Stimulated activated CD4-positive, alpha-beta T cell treated with anti-CD3 and anti-CD28 coated beads, Interleukin-4, amount 100 ng/mL, for 48 hours (primary cell): Measurements from ENCODE around the gene RRP9.
"Not testable (repeated sequence)": the region's sequence is repeated elsewhere in the genome, so short reads cannot be mapped to it uniquely, and the experiment has no call there.

Source experiments
- DNase-seq, 2 donors: peaks; one replicate each; pipeline ENCODE4 v3.0.0-alpha.2; 2020; ENCODE audit warnings: low read depth in 2 of 2

RRP9 gene

DNA sequence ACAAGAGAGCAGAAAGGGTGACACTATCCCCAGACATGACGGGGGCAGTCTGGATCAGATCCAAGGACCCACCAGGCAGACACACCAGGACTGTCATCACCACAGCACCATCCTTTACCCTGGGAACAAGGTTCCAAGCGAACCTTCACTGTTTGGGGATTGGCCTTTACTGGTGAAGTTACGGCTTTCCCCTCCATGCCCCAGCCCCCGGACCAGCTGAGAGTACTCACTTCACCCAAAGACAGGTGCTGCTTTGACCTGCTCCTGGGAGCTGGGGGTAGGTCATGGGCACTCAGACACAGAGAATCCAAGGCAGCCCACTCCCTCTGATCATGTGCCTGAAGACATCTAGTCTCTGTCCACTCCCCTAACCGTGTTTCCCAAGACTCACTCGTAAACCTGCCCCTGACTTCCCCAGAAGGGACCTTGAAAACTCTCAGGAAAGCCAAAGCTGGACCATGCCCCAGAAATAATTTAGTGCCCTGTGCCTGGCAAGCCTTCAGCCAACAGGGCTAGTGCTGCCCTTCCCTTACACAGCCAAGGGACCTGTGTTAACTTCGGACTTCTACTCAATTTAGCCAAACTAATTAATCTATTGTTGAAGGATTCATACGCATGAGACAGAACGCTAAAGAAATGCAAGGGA is 2.8 kb downstream of the RRP9 start:
- no peak for DNase-seq

DNA sequence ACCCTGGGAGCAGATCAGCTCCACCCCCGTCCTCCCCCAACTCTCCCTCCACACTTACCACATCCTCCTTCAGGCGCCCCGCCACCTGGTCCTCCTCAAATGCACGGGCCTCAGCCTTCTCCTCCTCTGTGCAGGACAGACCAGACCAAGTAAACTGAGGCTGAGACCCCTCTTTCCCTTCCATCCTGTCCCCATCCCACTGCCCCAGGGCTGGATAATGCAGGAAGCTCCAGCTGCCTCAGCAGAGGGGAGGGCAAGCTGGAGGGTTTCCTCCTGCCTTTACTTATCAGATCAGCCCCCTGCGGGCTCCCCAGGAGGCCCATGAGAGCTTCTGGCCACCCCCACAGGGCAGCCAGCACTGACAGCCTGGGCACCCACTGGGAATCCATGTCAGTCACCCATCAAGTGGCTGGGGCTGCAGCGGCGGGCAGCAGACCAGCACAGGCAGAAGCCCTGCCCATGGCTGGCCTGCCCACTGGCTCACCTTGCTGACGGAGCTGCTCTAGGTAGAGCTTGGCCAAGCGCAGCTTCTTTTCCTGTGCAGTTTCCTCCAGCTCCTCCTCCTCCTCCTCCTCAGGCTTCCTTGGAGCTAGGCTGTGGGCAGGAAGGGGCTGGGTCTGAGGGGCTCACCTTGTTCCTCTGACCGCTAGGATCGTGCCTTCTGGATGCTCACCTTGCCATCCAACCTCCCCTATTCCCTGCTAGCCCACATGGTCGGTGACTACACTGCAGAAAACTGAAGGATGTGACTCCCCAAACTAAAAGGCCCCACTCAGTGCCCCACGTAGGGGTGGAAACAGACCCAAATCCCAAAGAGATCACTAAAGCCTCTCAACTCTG is 3.9 kb downstream of the RRP9 start:
- no peak for DNase-seq

- DNase-seq: no peak
These were observed 4.7 kb downstream of the RRP9 start for GRCh38 chr3:51937014-51937413.

DNA sequence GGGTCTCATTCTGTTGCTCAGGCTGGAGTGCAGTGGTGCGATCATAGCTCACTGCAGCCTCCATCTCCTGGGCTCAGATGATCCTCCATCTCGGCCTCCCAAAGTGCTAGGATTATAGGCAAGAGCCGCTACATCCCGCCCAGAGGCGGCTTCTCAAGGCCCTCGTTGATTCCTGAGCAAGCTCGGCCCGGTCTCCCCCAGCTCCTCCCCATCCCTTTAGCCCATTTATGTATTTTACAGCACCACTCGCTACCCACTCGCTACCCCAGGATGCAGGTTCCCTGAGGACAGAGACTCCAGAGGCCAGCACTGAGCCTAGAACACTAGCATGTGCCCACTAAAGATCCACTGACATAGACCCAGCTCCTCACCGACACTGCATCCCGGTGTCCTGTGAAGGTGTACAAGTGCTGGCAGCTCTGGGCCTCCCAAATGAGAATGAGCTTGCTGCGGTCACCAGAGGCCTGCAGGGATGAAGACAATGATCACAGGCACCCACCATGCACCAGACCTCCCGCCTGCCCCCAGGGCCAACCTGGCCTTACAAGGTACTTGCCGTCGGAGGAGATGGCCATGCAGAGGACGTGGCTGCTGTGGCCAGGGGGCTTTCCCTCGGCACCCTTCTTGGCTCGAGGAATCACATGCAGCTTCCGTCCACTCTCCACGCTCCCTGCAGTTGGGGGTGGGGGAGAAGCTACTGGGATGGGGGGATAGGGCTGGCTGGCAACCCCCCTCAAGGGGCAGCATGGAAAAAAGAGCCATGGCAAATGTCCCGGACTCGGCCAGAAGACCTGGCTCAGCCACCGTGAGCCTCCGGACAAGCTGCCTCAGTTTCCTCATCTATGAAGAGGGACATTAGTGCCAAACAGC is 5.6 kb downstream of the RRP9 start:
- no peak for DNase-seq

DNA sequence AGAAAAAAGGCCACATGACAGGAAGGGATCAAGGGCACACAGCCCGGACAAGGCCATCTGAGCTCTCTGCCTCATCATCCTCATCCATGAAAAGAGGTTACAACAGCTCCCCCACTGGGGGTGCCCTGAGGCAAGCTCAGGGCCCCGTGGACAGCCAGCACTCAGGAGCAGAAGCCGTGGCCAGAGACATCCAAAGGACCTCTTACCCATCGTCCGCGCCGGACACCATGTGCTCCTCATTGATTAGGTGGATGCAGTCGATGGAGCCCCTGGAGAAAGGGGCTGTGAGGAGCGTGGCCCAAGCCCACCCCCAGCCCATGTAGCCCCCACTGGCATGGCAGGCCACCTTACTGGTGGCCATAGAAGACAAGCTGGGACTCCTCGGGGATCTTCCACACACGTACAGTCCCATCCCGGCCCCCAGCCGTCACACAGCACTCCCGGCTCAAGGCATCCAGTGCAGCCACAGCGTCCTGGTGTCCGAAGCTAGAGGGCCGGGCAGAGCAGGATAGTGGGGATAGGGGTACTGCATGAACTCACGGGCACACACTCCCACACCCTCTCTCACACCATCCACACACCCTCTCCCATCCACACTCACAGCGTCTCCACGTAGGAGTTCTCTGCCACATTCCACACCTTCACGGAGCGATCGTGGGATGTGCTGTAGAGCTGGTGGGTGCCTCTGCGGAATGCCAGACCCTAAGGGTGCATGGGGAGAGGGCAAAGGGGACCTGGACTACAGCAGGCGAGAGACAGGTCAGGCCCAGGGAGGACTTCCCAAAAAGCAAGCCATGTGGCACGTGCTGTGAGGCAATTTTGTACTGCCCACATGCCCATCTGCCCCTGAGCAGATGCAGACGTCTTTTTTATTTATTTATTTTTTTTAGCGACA is 6.5 kb downstream of the RRP9 start:
- DNase-seq: no peak

GRCh38 chr3:51934139-51934850 is 7.4 kb downstream of the RRP9 start:
- DNase-seq: no peak

GRCh38 chr3:51933471-51934138 is 8.1 kb downstream of the RRP9 start:
- DNase-seq: no peak

DNA sequence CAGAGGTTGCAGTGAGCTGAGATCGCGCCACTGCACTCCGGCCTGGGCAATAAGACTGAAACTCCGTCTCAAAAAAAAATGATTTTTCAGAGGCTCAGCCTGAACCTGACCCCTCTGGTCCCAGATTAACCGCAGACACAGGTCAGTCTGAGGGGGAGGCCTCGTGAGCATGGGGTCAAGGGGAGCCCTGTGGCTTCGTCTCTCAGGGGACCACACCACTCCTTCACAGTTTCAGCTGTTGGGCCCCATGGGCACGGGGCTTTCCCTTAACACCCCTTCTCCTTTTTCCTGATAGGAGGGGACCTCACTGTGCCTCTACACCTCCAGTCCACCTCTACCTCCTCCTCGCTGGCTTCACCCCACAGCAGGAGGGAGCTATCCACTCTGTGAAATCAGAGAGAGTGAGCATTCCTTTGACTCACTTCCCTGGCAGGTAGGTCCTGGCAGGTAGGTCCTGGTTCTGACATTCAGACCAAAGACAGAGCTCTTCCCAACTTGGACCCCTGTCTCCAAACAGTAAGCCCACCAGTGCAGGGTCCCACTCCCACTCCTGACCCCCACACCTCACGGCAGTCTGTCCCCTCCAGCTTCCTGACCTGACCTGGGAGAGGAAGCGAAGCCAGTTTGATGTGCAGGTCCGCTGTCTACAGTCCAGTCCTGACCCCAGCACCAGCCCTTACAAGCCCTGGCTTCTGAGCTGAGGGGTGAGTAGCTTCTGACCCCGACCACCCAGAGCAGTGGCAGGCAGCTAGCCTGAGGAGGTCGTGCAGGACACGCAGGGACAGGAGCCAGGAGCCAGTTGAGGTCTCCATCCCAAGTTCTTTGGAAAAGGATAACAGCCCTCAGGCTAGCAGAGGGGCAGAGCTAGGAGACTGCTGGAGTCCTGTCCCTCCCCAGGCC is 9.0 kb downstream of the RRP9 start:
- DNase-seq: no peak

DNA sequence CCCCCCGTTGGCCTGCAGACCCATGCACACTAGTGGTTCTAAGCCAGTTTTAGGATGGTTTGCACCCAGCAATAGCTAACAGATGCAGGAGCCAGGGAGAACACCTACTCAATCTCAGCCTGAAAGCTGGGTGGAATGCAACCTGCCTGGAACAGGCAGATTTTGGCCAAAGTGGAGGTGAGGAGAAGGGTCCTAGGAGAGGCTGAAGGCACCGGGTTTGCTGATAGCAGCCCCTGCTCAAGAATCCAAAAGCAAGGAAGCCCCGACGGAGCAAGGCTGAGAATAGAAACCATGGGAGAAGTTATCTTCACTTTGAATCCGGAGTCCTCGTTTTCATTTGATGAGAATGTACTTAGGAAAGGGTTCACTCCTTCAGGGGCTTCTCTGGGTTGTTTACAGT is 9.9 kb downstream of the RRP9 start:
- no peak for DNase-seq

DNA sequence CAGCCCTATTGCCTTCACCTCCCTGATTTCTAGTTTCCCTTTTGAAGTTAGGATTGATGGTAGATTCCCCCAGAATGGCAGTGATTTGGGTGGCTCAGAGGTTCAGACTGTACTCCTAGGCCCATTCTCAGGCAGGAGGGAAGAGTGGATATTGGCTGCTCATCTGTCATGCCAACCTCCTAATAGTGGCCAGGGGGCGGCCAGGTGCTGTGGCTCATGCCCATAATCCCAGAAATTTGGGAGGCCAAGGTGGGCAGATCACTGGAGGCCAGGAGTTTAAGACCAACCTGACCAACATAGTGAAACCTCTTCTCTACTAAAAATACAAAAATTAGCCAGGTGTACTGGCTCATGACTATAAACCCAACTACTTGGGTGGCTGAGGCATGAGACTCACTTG is 11.3 kb downstream of the RRP9 start:
- no peak for DNase-seq

- DNase-seq: no peak
These were observed 12.2 kb downstream of the RRP9 start for GRCh38 chr3:51929420-51930003.

DNA sequence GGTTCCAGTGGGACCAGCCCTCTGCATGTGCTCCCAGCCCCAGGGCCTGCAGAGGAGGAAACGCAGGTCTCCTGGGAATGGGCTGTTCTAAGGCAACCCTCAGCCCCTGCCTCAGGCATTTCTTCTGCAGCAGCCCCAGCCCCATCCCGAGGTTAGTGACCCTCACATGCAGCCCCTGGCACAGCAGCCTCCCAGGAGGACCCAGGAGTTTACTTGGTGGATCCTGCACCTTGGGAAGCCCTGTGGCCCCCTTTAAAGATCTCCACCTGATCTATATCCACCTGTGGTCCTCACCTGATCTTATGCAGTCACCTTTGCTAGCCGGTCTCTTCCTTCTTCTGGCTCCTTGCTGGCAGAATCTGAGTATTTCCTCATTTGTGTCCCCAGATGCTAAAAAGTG is 12.7 kb downstream of the RRP9 start:
- DNase-seq: not testable (repeated sequence)

GRCh38 chr3:51928438-51928837 is 13.3 kb downstream of the RRP9 start:
- DNase-seq: no peak

- no peak for DNase-seq
These were observed 14.4 kb downstream of the RRP9 start for GRCh38 chr3:51927061-51927977.

GRCh38 chr3:51921081-51921578 is 20.6 kb downstream of the RRP9 start:
- no peak for DNase-seq

DNA sequence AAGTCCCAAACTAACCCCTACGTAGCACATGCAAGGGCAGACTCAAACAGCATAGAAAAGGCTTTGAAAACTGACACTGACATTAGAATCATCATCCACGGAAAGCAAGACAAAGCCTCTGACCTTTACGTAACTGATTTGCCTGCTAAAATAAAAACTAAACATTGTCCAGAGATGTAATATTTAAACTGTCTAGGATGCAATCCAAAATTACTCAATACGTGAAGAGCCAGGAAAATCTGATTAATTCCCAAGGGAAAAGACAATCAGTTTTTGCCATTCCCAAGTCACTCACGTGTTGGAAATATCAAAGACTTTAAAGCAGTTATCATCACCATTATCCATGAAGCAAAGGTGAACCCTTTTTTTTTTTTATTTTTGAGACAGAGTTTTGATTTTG is 25.3 kb downstream of the RRP9 start:
- DNase-seq: no peak

GRCh38 chr3:51908026-51908425 is 33.7 kb downstream of the RRP9 start:
- DNase-seq: no peak
